ENCODE data around the gene ZSWIM3.

DNA sequence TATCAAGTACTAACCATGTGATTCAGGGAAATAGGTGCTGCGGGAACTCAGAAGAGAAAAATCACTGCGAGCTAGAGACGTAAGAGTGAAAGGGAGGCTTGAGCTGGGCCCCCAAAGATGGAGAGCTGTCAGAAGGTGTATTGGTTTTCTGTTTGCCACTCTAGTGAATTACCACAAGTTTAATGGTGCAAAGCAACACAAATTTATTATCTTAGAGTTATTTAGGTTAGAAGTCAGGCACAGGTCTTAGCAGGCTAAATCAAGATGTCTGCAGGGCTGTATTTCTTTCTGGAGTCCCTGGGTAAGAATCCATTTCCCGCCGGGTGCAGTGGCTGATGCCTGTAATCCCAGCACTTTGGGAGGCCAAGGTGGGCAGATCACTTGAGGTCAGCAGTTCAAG lies 2.5 kb downstream of the ZSWIM3 start:
- TF ChIP-seq, protein P1, sequence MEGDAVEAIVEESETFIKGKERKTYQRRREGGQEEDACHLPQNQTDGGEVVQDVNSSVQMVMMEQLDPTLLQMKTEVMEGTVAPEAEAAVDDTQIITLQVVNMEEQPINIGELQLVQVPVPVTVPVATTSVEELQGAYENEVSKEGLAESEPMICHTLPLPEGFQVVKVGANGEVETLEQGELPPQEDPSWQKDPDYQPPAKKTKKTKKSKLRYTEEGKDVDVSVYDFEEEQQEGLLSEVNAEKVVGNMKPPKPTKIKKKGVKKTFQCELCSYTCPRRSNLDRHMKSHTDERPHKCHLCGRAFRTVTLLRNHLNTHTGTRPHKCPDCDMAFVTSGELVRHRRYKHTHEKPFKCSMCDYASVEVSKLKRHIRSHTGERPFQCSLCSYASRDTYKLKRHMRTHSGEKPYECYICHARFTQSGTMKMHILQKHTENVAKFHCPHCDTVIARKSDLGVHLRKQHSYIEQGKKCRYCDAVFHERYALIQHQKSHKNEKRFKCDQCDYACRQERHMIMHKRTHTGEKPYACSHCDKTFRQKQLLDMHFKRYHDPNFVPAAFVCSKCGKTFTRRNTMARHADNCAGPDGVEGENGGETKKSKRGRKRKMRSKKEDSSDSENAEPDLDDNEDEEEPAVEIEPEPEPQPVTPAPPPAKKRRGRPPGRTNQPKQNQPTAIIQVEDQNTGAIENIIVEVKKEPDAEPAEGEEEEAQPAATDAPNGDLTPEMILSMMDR (IDR thresholded peaks at IDR 0.05) = no peak
- no peak for TF ChIP-seq POLR2AphosphoS5 (IDR thresholded peaks at IDR 0.05)
